Kidney (tissue), 14 donors: Measurements from ENCODE around the gene HBEGF. TPM values are rescaled to one million over a fixed set of nuclear protein-coding genes. Genes with fewer than 3 reads are reported as not detected.

ENCODE experiments used
- DNase-seq, 5 donors: peaks; one replicate each; pipeline ENCODE4 v3.0.0-alpha.2; 2013 to 2020
- FAIRE-seq: peaks from 2 replicates; lab custom pipeline; 2012; peaks lifted over from hg19 to GRCh38; lab: Jason Lieb, UNC
- H3K27ac ChIP-seq, 2 donors: one replicate each; pipeline ENCODE4 v1.7.0; 2013; ENCODE audit warnings: low read depth in 2 of 2, low read length in 2 of 2, inconsistent platforms in 1 of 2
- H3K27me3 ChIP-seq: one replicate; pipeline ENCODE4 v1.7.1; 2013; ENCODE audit warnings: low read length, inconsistent platforms; ENCODE audit not compliant: control insufficient read depth, insufficient read depth
- H3K36me3 ChIP-seq, 3 donors: one replicate each; pipeline versions ENCODE4 v1.7.0 to v1.7.1; 2013; ENCODE audit warnings: low read length in 3 of 3, control low read depth in 1 of 3, inconsistent platforms in 1 of 3; ENCODE audit not compliant: insufficient read depth in 3 of 3, control insufficient read depth in 2 of 3
- H3K4me1 ChIP-seq, 3 donors: one replicate each; pipeline versions ENCODE4 v1.7.0 to v1.7.1; 2013; ENCODE audit warnings: low read length in 3 of 3, inconsistent platforms in 1 of 3, low read depth in 1 of 3; ENCODE audit not compliant: control insufficient read depth in 2 of 3, insufficient read depth in 2 of 3
- H3K4me3 ChIP-seq, 3 donors: one replicate each; pipeline versions ENCODE4 v1.7.0 to v1.8.1; 2013; ENCODE audit warnings: low read length in 3 of 3, control low read depth in 1 of 3, inconsistent platforms in 1 of 3
- H3K9ac ChIP-seq, 3 donors: one replicate each; pipeline versions ENCODE4 v1.7.0 to v1.7.1; 2013; ENCODE audit warnings: low read length in 3 of 3, control low read depth in 1 of 3, inconsistent platforms in 1 of 3
- H3K9me3 ChIP-seq, 3 donors: one replicate each; pipeline versions ENCODE4 v1.7.0 to v1.7.1; 2013; ENCODE audit warnings: low read length in 3 of 3, control low read depth in 1 of 3, inconsistent platforms in 1 of 3; ENCODE audit not compliant: control insufficient read depth in 2 of 3, insufficient read depth in 1 of 3
- CTCF ChIP-seq: IDR thresholded peaks from 3 replicates; pipeline ENCODE4 v1.5.1; 2012; ENCODE audit warnings: mild to moderate bottlenecking, moderate library complexity, borderline replicate concordance; ENCODE audit not compliant: insufficient read depth; ENCODE audit errors: extremely low read depth
- intact Hi-C: fragments of 100-400 bp; cut with DNase I; formaldehyde crosslinking; loops from one replicate; pipeline ENCODE4 v1.11.1; 2022
- polyA plus RNA-seq: library from polyadenylated mRNA; stranded (reverse); fragments of 350-450 nt; fragmentation: Illumina TruSeq; extraction: RNeasy Lipid Tissue Mini Kit (QIAGEN cat#74804); gene quantifications from one replicate; pipeline ENCODE4 v1.2.3, GENCODE V29; 2014; ENCODE audit warnings: low read depth, low replicate concordance; ENCODE audit not compliant: insufficient read depth
- total RNA-seq: library from RNA; stranded (reverse); fragmentation: NEBNext Ultra II Directional; extraction: Animal tissue kit (Norgen Biotek cat#: 25700); gene quantifications from one replicate; pipeline ENCODE4 v1.2.1, GENCODE V29; 2021
- donor health status: control.
- donor health status: control.
- donor health status: control.
- donor health status: control.
- donor health status: control.
- donor health status: DM: yes; HTN: yes; CAD: no.
- donor health status: Normal renal cell carcinoma (clear cell type).

HBEGF gene
- total and polyA plus RNA-seq, 2 donors from 2014 or later: 6.0 to 7.8 TPM

GRCh38 chr5:140341591-140341990, 4.8 kb downstream of the HBEGF start:
- Histone ChIP-seq H3K9ac (no peak overlapping the region), H3K4me3 (no peak overlapping the region), H3K4me1 (peaks cover 0 to 12% (median 6%) of the 10 kb centered on the region in 3 donors), H3K27ac (no peak overlapping the region), H3K36me3 (peaks cover 2 to 5% (median 3%) of the 10 kb centered on the region in 3 donors), H3K9me3 (no peaks in the 10 kb centered on the region), H3K27me3 (no peaks in the 10 kb centered on the region)
- FAIRE-seq: no peak
- TF ChIP-seq CTCF: no peak
- no peak for DNase-seq
- intact Hi-C loops: no loop called here

GRCh38 chr5:140340605-140341121, 5.7 kb downstream of the HBEGF start:
- FAIRE-seq (no peak), DNase-seq (no peak)
- Histone ChIP-seq H3K4me3 (no peak overlapping the region), H3K9ac (no peak overlapping the region), H3K9me3 (no peaks in the 10 kb centered on the region), H3K4me1 (peaks cover 0 to 12% (median 6%) of the 10 kb centered on the region in 3 donors), H3K27me3 (no peaks in the 10 kb centered on the region), H3K36me3 (peaks cover 2 to 5% (median 3%) of the 10 kb centered on the region in 3 donors), H3K27ac (no peak overlapping the region)
- intact Hi-C loops: no loop called here
- TF ChIP-seq CTCF: no peak

DNA sequence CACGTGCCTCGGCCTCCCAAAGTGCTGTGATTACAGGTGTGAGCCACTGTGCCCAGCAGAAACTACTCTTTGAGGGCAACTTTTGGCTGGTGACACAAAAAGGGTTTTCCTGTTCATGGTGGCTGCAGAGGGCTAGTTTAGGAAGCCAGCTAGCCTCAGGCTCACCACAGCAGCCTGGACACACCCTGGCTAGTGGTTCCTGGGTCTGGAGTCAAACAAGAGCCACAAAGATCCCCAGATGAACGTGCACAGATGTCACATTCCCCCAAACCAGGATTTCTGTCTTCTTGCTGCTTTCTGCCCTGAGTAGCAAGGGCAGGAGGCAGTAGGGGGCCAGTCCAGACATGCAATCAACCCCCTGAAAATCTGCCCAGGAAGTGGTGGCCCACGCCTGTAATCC, 6.8 kb downstream of the HBEGF start:
- Histone ChIP-seq H3K27ac (no peak overlapping the region), H3K9me3 (no peaks in the 10 kb centered on the region), H3K4me1 (peaks cover 0 to 6% (median 0%) of the 10 kb centered on the region in 3 donors), H3K27me3 (no peaks in the 10 kb centered on the region), H3K4me3 (no peak overlapping the region), H3K36me3 (peaks cover 2 to 5% (median 3%) of the 10 kb centered on the region in 3 donors), H3K9ac (no peak overlapping the region)
- DNase-seq (no peak), FAIRE-seq (no peak)
- intact Hi-C loops: no loop called here
- TF ChIP-seq CTCF: no peak

DNA sequence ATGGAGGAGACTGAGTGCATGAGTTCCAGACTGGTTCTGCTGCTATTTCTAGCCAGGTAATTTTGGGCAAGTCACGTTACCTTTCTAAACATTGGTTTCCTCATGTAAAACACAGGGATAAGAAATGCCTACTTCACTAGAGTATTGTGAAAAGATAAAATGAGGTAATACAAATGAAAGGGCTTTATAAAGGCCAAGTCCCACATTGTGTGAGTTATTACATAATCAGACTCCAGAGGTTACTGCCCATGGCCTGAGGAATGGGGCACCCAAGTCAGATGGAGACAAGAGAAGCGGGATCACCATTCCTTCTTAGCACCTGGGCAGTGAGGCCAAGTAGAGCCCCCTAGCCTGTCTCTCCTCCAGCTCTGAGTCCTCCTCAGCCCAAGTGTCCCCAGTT, 7.5 kb downstream of the HBEGF start:
- no peak for TF ChIP-seq CTCF
- Histone ChIP-seq H3K27ac (no peak overlapping the region), H3K36me3 (peaks cover 2 to 5% (median 3%) of the 10 kb centered on the region in 3 donors), H3K4me3 (no peak overlapping the region), H3K9ac (no peak overlapping the region), H3K9me3 (no peaks in the 10 kb centered on the region), H3K27me3 (no peaks in the 10 kb centered on the region), H3K4me1 (peaks cover 0 to 6% (median 0%) of the 10 kb centered on the region in 3 donors)
- DNase-seq: no peak
- intact Hi-C loops: no loop called here
- FAIRE-seq: no peak
